DND-41 (cell line): ENCODE measurements around the gene TREH.

Experiments used
- EZH2 ChIP-seq: IDR thresholded peaks from 3 replicates; pipeline ENCODE4 v1.6.1; 2012; ENCODE audit warnings: borderline replicate concordance, low read depth, mild to moderate bottlenecking, moderate library complexity, low read length, inconsistent platforms; ENCODE audit not compliant: severe bottlenecking
- TF ChIP-seq, protein P1 (sequence below): IDR thresholded peaks from 2 replicates; pipeline ENCODE4 v1.5.1; 2012; ENCODE audit warnings: borderline replicate concordance, low read length, moderate library complexity, mild to moderate bottlenecking; ENCODE audit not compliant: poor library complexity, severe bottlenecking; ENCODE audit errors: extremely low read depth

- TF ChIP-seq, protein P1, sequence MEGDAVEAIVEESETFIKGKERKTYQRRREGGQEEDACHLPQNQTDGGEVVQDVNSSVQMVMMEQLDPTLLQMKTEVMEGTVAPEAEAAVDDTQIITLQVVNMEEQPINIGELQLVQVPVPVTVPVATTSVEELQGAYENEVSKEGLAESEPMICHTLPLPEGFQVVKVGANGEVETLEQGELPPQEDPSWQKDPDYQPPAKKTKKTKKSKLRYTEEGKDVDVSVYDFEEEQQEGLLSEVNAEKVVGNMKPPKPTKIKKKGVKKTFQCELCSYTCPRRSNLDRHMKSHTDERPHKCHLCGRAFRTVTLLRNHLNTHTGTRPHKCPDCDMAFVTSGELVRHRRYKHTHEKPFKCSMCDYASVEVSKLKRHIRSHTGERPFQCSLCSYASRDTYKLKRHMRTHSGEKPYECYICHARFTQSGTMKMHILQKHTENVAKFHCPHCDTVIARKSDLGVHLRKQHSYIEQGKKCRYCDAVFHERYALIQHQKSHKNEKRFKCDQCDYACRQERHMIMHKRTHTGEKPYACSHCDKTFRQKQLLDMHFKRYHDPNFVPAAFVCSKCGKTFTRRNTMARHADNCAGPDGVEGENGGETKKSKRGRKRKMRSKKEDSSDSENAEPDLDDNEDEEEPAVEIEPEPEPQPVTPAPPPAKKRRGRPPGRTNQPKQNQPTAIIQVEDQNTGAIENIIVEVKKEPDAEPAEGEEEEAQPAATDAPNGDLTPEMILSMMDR, result no peak
- no peak for TF ChIP-seq EZH2
Measured at GRCh38 chr11:118687906-118688305, 8.5 kb upstream of the TREH start.
